Measurements from ENCODE around the gene EFL1.

DNA sequence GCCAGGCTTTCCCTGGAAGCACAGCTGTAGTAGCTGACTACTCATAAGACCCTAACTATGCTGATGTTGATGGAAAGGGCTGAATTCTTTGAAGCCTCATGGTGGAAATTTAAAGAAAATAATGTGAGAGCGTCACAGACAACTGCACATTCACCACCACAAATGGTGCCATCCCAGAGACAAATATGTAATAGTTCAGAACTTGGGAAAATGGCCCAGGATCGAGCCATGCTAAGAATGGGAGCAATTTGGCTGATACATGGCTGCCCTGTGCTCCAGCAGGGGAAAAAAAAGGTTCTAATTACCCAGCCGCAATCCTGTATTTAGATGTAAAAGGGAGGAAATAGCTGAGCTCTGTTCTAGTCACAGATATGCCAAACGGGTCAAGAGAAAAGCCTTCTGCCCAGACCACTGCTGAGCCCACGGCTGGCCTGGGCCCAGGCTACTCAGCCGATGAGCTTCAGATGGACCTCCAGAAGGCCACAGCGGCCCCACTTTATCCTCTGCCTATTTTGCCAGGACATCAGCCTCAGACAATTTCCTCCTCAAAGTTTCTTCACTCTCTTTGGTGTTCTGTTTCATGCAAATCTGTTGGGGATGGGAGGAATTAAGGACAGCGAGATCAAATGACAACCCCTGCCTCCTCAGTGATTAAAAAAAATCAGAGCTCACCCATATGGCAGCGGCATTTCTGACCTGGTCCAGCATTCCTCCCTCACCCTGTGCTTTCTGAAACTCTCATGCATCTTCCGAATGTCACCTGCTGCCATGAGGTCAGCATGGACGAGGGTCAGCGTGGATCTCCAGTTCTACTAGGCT, 162.2 kb downstream of the EFL1 start:
- TF ChIP-seq, protein P1, sequence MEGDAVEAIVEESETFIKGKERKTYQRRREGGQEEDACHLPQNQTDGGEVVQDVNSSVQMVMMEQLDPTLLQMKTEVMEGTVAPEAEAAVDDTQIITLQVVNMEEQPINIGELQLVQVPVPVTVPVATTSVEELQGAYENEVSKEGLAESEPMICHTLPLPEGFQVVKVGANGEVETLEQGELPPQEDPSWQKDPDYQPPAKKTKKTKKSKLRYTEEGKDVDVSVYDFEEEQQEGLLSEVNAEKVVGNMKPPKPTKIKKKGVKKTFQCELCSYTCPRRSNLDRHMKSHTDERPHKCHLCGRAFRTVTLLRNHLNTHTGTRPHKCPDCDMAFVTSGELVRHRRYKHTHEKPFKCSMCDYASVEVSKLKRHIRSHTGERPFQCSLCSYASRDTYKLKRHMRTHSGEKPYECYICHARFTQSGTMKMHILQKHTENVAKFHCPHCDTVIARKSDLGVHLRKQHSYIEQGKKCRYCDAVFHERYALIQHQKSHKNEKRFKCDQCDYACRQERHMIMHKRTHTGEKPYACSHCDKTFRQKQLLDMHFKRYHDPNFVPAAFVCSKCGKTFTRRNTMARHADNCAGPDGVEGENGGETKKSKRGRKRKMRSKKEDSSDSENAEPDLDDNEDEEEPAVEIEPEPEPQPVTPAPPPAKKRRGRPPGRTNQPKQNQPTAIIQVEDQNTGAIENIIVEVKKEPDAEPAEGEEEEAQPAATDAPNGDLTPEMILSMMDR (conservative IDR thresholded peaks at IDR 0.05; ENCODE audit: low read length), result no peak
- TF ChIP-seq EZH2phosphoT487 (IDR thresholded peaks at IDR 0.05; ENCODE audit: borderline replicate concordance, low read depth, low read length), result no peak

Data from OCI-LY7 (cell line).